Adipocyte (in vitro differentiated cells): Measurements from ENCODE around the gene EOGT.
A peak's percentile ranks its signal among the peaks of the same experiment; 100 is the strongest.

Source experiments
- DNase-seq: peaks from one replicate; pipeline ENCODE4 v3.0.0-alpha.2; 2015; ENCODE audit warnings: low read depth
- H3K27me3 ChIP-seq: replicated peaks from 2 replicates; pipeline ENCODE4 v1.7.0; 2013; ENCODE audit warnings: mild to moderate bottlenecking, low read length, moderate library complexity; ENCODE audit not compliant: control insufficient read depth, insufficient read depth
- H3K36me3 ChIP-seq: 2 replicates; pipeline ENCODE4 v1.7.0; 2013; ENCODE audit warnings: low read length, mild to moderate bottlenecking, moderate library complexity; ENCODE audit not compliant: control insufficient read depth, insufficient read depth, severe bottlenecking
- H3K4me1 ChIP-seq: 2 replicates; pipeline ENCODE4 v1.7.0; 2013; ENCODE audit warnings: mild to moderate bottlenecking, low read length, moderate library complexity; ENCODE audit not compliant: control insufficient read depth, insufficient read depth
- H3K4me3 ChIP-seq: 2 replicates; pipeline ENCODE4 v1.7.0; 2013; ENCODE audit warnings: mild to moderate bottlenecking, low read length, moderate library complexity
- H3K9ac ChIP-seq: 2 replicates; pipeline ENCODE4 v1.7.0; 2013; ENCODE audit warnings: mild to moderate bottlenecking, low read length, moderate library complexity
- H3K9me3 ChIP-seq: 2 replicates; pipeline ENCODE4 v1.7.0; 2013; ENCODE audit warnings: mild to moderate bottlenecking, low read length, moderate library complexity; ENCODE audit not compliant: control insufficient read depth

The EOGT gene

GRCh38 chr3:69013253-69014021 is at the start of gene EOGT:
TSS of gene EOGT (minus strand) at chr3:69013684. CDS start at chr3:69009846, 3,838 bp downstream.
- H3K4me1 ChIP-seq = peaks cover 42% of the 10 kb centered on the region
- no peaks in the 10 kb centered on the region for H3K27me3 ChIP-seq
- H3K9ac ChIP-seq = peak within 1 kb of the TSS; percentile 92
- peak; percentile 94 for DNase-seq
- H3K4me3 ChIP-seq = peak within 1 kb of the TSS; percentile 83
- H3K9me3 ChIP-seq = no peaks in the 10 kb centered on the region
- H3K36me3 ChIP-seq = peaks cover 32% of the 10 kb centered on the region

DNA sequence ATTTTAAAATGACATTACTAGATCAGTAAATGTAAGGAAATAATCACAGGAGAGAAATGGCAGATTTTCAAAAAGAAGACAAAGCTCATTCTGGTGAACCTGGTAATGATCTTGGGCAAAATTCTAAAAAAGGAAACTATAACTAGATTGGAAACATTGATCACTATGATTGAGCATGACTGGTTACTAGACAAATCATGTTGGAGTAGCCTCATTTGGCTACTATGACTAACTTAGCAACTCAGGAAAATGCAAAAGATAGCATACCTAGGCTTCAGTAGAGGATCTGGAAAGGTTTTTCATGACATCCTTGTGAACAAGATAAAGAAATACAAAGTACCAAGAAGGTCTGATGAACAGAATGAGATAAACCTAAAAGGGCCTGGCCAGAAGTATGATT is 46.2 kb upstream of the EOGT start:
- H3K4me3 ChIP-seq = no peak overlapping the region
- no peak for DNase-seq
- peaks cover 82% of the 10 kb centered on the region for H3K36me3 ChIP-seq
- no peaks in the 10 kb centered on the region for H3K9me3 ChIP-seq
- H3K27me3 ChIP-seq = no peaks in the 10 kb centered on the region
- peaks cover 5% of the 10 kb centered on the region for H3K4me1 ChIP-seq
- no peak overlapping the region for H3K9ac ChIP-seq

- Histone ChIP-seq H3K4me1 (no peaks in the 10 kb centered on the region), H3K27me3 (no peaks in the 10 kb centered on the region), H3K4me3 (no peak overlapping the region), H3K36me3 (peaks cover 89% of the 10 kb centered on the region), H3K9me3 (no peaks in the 10 kb centered on the region), H3K9ac (no peak overlapping the region)
- DNase-seq = no peak
Measured at GRCh38 chr3:69058947-69059224, 45.4 kb upstream of the EOGT start.

- Histone ChIP-seq H3K27me3 (no peaks in the 10 kb centered on the region), H3K9me3 (no peaks in the 10 kb centered on the region), H3K9ac (no peak overlapping the region), H3K36me3 (peaks cover 94% of the 10 kb centered on the region), H3K4me3 (no peak overlapping the region), H3K4me1 (no peaks in the 10 kb centered on the region)
- no peak for DNase-seq
Measured at GRCh38 chr3:69058180-69058946, 44.9 kb upstream of the EOGT start.

DNA sequence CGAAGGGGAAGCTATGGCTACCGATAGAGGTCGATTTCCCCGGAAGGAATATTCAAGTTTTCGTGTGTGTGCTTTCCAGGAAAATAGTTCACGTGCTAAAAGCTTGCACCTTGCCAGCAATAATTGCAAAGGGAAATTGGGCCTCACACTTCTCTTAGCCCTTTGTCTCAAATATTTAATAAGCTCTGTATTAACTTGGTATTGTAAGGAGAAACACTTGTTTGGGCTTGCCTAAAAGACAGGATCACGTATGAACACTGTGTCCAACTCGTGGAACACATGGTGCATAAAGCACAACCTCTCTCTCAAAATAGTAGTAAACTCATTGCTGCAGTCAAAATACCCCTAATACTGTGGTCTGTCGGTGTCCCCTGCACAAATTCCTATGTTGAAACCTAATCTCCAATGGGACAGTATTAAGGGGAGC is 39.0 kb upstream of the EOGT start:
- H3K27me3 ChIP-seq = no peaks in the 10 kb centered on the region
- H3K36me3 ChIP-seq = peaks cover 50% of the 10 kb centered on the region
- peak overlapping the region; percentile 97 for H3K9ac ChIP-seq

GRCh38 chr3:69051756-69052471 is 38.4 kb upstream of the EOGT start, which contains the start of gene TMF1:
TSS of gene TMF1 (minus strand) at chr3:69052333. CDS start at chr3:69052086, 247 bp downstream.
- H3K4me3 ChIP-seq = peak within 1 kb of the TSS; percentile 94
- H3K27me3 ChIP-seq = no peaks in the 10 kb centered on the region
- DNase-seq = peak; percentile 100
- H3K9me3 ChIP-seq = no peaks in the 10 kb centered on the region
- peak within 1 kb of the TSS; percentile 97 for H3K9ac ChIP-seq
- H3K36me3 ChIP-seq = peaks cover 50% of the 10 kb centered on the region
- peaks cover 23% of the 10 kb centered on the region for H3K4me1 ChIP-seq

More for the DNA sequence above, 39.0 kb upstream of the EOGT start:
- H3K4me3 ChIP-seq = peak overlapping the region; percentile 94
- no peaks in the 10 kb centered on the region for H3K9me3 ChIP-seq
- peaks cover 20% of the 10 kb centered on the region for H3K4me1 ChIP-seq
- no peak for DNase-seq

DNA sequence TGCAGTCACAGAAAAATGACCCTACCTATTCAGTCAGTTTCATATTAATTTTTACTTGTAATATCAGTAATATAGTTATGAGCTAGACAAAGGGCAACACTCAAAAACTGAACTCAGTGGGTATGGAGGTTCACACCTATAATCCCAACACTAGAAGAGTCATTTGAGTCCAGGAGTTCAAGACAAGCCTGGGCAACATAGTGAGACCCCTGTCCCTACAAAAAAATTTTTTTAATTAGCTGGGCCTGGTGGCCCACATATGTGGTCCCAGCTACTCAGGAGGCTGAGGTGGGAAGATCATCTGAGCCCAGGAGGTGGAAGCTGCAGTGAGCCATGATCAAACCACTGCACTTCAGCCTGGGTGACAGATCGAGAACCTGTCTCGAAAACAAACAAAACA is 35.5 kb upstream of the EOGT start:
- H3K4me1 ChIP-seq = peaks cover 38% of the 10 kb centered on the region
- H3K9ac ChIP-seq = peak overlapping the region; percentile 16
- no peak overlapping the region for H3K4me3 ChIP-seq
- H3K36me3 ChIP-seq = peaks cover 45% of the 10 kb centered on the region
- no peak for DNase-seq
- H3K9me3 ChIP-seq = no peaks in the 10 kb centered on the region
- H3K27me3 ChIP-seq = no peaks in the 10 kb centered on the region

GRCh38 chr3:69044608-69045007 is 31.1 kb upstream of the EOGT start:
- peaks cover 25% of the 10 kb centered on the region for H3K4me1 ChIP-seq
- H3K9me3 ChIP-seq = no peaks in the 10 kb centered on the region
- no peaks in the 10 kb centered on the region for H3K27me3 ChIP-seq
- no peak overlapping the region for H3K9ac ChIP-seq
- H3K4me3 ChIP-seq = no peak overlapping the region
- peaks cover 78% of the 10 kb centered on the region for H3K36me3 ChIP-seq
- peak; percentile 56 for DNase-seq

- no peak overlapping the region for H3K9ac ChIP-seq
- no peak overlapping the region for H3K4me3 ChIP-seq
- no peaks in the 10 kb centered on the region for H3K27me3 ChIP-seq
- H3K36me3 ChIP-seq = peaks cover 97% of the 10 kb centered on the region
- DNase-seq = peak; percentile 53
- no peaks in the 10 kb centered on the region for H3K9me3 ChIP-seq
- H3K4me1 ChIP-seq = peaks cover 6% of the 10 kb centered on the region
Measured at GRCh38 chr3:69033470-69033869, 20.0 kb upstream of the EOGT start.

- H3K9me3 ChIP-seq = no peaks in the 10 kb centered on the region
- DNase-seq = no peak
- H3K4me1 ChIP-seq = peaks cover 14% of the 10 kb centered on the region
- H3K4me3 ChIP-seq = no peak overlapping the region
- peaks cover 96% of the 10 kb centered on the region for H3K36me3 ChIP-seq
- H3K27me3 ChIP-seq = no peaks in the 10 kb centered on the region
- H3K9ac ChIP-seq = no peak overlapping the region
Measured at GRCh38 chr3:69032737-69033136, 19.3 kb upstream of the EOGT start.

DNA sequence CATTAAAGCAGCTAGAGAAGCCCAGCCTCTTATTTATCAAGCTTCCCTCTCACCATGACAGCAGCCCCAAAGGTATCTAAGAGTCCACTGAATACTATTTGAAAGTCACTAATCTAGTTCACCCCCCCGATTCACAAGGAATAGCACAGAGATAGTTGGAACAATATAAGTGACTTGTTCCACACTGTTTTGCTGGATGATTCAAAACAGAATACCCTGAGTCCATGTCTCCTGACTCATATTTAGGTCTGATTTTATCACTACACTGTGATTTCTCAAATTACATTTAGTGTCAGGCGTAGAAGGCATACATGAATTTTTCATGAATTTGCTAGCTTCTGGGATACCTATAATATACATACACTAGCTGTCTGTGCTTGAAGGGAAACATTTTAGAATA is 18.7 kb upstream of the EOGT start:
- Histone ChIP-seq H3K9ac (no peak overlapping the region), H3K4me3 (no peak overlapping the region), H3K9me3 (no peaks in the 10 kb centered on the region), H3K27me3 (no peaks in the 10 kb centered on the region), H3K4me1 (peaks cover 20% of the 10 kb centered on the region), H3K36me3 (peaks cover 98% of the 10 kb centered on the region)
- peak; percentile 81 for DNase-seq
